ENCODE data around the gene RBCK1.

The RBCK1 gene

DNA sequence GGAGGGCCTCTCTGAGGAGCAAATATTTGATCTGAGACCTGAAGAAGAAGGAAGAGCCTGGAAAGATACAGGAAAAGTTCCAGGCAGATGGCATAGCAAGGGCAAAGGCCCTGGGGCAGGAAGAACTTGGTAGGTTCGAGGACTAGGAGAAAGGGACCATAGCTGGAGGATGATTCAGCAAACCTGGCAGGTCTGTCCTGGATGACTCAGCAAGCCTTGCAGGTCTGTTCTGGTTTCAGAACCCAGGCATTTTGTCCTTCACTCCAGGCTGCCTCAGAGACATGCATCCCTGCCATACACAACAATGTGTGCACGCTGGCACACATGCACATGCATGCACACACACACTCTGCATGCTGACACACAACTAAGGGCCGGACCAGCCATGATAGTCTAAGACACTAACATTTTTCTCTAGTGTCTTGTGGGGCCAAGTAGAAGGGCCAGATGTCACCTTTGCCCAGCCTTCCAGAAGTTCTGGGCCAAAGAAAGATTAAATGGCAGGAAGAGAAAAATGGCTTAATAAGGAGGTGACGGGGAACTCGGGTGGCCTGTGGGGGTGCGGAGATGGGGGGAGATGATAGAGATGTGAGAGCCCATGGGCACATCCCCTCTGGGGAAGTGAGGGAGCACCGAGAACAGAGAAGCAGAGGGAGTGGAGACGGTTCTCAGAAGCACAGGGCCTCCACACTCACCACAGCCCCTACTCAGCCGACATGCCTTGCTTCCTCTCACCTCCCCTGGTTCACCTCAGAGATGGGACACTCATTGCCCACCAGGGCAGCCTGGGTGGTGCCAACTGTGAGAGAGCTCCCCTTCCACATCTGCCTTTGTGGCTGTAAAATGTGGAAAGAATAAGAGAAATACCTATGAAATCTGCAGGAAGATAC lies 42.9 kb upstream of the RBCK1 start:
- POLR2A ChIA-PET, result no interaction called here
- CTCF ChIA-PET, result interaction anchor here (9.9 kb wide), 1 partner anchor 10 kb away, joined by 74 read pairs; no protein-coding TSS in a partner anchor
- TF ChIP-seq, protein P1, sequence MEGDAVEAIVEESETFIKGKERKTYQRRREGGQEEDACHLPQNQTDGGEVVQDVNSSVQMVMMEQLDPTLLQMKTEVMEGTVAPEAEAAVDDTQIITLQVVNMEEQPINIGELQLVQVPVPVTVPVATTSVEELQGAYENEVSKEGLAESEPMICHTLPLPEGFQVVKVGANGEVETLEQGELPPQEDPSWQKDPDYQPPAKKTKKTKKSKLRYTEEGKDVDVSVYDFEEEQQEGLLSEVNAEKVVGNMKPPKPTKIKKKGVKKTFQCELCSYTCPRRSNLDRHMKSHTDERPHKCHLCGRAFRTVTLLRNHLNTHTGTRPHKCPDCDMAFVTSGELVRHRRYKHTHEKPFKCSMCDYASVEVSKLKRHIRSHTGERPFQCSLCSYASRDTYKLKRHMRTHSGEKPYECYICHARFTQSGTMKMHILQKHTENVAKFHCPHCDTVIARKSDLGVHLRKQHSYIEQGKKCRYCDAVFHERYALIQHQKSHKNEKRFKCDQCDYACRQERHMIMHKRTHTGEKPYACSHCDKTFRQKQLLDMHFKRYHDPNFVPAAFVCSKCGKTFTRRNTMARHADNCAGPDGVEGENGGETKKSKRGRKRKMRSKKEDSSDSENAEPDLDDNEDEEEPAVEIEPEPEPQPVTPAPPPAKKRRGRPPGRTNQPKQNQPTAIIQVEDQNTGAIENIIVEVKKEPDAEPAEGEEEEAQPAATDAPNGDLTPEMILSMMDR (IDR thresholded peaks at IDR 0.05; ENCODE audit: control extremely low read depth, extremely low read depth, low read depth, missing control alignments), result no peak
- DNase-seq (ENCODE audit: extremely low spot score), result no peak

DNA sequence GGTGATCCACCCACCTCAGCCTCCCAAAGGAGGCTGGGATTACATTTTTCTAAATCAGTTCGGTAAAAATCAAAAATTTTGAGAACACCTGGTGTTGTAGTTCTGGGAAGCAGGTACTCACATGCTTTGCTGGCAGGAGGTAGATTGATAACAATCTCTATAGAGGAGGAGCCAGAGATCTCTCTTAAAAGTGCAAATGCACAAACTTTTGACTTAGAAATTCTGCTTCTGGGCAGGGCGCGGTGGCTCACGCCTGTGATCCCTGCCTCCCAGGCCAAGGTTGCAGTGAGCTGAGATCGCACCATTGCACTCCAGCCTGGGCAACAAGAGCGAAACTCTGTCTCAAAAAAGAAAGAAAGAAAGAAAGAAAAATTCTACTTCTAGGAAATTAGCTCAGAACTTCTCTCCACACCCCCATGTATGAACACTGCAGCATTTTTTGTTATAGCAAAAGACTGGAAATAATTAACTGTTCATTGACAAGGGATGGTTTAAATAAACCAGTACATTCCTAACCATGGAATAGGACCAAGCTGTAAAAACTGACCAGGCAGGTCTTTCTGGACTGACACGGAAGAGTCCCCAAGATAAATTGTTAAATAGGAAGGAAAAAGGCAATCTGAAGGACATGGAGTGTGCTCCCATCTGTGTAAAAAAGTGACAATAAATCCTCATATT lies 41.9 kb upstream of the RBCK1 start:
- TF ChIP-seq, protein P1 (IDR thresholded peaks at IDR 0.05; ENCODE audit: control extremely low read depth, extremely low read depth, low read depth, missing control alignments), result no peak
- POLR2A ChIA-PET, result no interaction called here
- CTCF ChIA-PET, result interaction anchor here (0.9 to 9.9 kb wide), 4 partner anchors 11 to 96 kb away, joined by 3 to 74 read pairs (median 4); no protein-coding TSS in a partner anchor
- DNase-seq (ENCODE audit: extremely low spot score), result no peak

DNA sequence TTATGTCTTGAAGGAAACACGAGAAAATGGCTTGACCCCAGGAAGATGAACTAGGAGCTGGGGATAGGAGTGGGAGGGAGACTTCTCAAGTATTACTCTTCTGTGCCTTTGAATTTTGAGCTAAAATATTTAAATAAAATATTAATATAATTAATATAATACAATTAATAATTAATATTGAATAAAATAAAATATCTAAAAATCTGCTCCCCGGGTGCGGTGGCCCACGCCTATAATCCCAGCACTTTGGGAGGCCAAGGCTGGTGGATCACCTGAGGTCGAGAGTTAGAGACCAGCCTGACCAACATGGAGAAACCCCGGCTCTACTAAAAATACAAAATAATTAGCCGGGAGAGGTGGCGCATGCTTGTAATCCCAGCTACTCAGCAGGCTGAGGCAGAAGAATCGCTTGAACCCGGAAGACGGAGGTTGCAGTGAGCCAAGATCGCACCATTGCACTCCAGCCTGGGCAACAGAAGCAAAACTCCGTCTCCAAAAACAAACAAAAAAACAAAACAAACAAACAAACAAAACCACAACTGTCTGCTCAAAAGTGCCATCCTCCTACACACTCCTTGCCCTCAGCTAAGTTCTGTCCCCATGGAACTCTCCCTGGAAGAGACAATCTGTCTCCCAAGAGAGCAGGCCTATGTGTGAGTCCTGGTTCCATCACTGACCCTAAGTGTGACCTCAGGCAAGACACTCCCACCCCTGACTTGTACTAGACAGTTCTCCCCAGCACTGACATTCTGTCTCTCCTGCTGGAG lies 41.2 kb upstream of the RBCK1 start:
- CTCF ChIA-PET, result interaction anchor here (0.9 to 9.9 kb wide), 4 partner anchors 12 to 95 kb away, joined by 3 to 74 read pairs (median 4); no protein-coding TSS in a partner anchor
- DNase-seq (ENCODE audit: extremely low spot score), result no peak
- TF ChIP-seq, protein P1 (IDR thresholded peaks at IDR 0.05; ENCODE audit: control extremely low read depth, extremely low read depth, low read depth, missing control alignments), result no peak
- POLR2A ChIA-PET, result no interaction called here

DNA sequence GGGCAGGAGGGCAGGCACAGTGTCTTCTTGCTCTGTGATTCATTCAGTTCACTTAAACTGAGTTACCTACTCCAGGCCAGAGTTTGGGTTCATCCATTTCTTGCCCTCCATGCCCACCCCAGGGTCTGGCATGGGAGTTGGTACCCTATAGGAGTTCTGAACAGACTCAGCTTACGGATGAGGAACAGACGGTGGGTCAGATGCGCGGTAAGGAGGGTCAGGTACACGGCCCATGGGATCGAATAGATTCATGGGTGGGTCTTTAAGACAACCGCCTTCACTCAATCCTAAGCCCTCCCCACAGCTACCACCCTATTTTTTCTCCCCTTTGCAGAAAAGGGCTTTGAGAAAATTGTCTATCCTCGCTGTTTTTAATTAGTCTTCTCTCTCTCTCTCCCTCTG lies 40.6 kb upstream of the RBCK1 start:
- ChIA-PET POLR2A (interaction anchor here (0.6 kb wide), 1 partner anchor 13 kb away, joined by 4 read pairs; no protein-coding TSS in a partner anchor), CTCF (interaction anchor here (1.5 to 9.9 kb wide), 2 partner anchors 13 to 23 kb away, joined by 3 to 74 read pairs; no protein-coding TSS in a partner anchor)
- TF ChIP-seq, protein P1 (IDR thresholded peaks at IDR 0.05; ENCODE audit: control extremely low read depth, extremely low read depth, low read depth, missing control alignments), result no peak
- no peak for DNase-seq (ENCODE audit: extremely low spot score)

DNA sequence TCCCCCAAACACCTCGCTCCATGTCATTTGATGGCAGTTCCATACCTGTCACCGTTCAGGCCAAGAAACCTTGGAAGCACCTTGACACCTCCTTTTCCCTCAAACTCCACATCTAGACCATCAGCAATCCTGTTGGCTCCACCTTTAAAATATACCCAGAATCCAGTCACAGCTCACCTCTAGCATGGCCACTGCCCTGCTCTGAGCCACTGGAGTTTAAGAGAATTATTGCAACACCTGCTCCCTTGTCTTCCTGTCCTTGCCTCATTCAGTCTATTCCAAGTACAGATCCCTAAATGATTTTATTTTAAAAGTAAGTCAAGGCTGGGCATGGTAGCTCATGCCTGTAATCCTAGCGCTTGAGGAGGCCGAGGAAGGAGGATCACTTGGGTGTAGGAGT lies 39.2 kb upstream of the RBCK1 start:
- no peak for DNase-seq (ENCODE audit: extremely low spot score)
- TF ChIP-seq, protein P1 (IDR thresholded peaks at IDR 0.05; ENCODE audit: control extremely low read depth, extremely low read depth, low read depth, missing control alignments), result no peak
- POLR2A ChIA-PET, result no interaction called here
- CTCF ChIA-PET, result interaction anchor here (9.9 kb wide), 1 partner anchor 14 kb away, joined by 74 read pairs; no protein-coding TSS in a partner anchor

DNA sequence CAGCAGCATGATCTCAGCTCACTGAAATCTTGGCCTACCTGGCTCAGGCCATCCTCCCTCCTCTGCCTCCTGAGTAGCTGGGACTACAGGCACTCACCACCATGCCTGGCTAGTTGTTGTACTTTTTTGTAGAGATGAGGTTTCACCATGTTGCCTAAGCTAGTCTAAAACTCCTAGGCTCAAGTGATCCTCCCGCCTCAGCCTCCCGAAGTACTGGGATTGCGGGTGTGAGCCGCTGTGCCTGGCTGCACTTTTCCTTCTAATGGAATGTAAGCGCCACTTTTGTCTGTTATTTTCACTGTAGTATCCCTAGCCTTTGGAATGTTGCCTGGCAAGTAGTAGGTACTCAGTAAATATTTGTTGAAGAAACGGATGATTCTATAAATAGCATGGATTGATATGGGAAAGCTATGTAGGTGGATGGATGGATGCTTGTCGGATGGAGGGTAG lies 37.9 kb upstream of the RBCK1 start:
- no peak for DNase-seq (ENCODE audit: extremely low spot score)
- TF ChIP-seq, protein P1 (IDR thresholded peaks at IDR 0.05; ENCODE audit: control extremely low read depth, extremely low read depth, low read depth, missing control alignments), result no peak
- ChIA-PET POLR2A (no interaction called here), CTCF (interaction anchor here (9.9 kb wide), 1 partner anchor 15 kb away, joined by 74 read pairs; no protein-coding TSS in a partner anchor)

All from GM10248 (cell line).